Astrocyte of the cerebellum (primary cell): ENCODE results near the gene ANKRD2.

Source experiments
- DNase-seq: peaks from one replicate; pipeline ENCODE4 v3.0.0-alpha.2; 2011; ENCODE audit warnings: low read depth
- H3K4me3 ChIP-seq: 2 replicates; pipeline ENCODE4 v1.5.1; 2011; ENCODE audit warnings: mild to moderate bottlenecking, low read depth, low read length, moderate library complexity
- CTCF ChIP-seq: IDR thresholded peaks from 2 replicates; pipeline ENCODE4 v1.5.1; 2012; ENCODE audit warnings: low read length, low read depth, moderate library complexity, mild to moderate bottlenecking; ENCODE audit errors: missing control alignments
- in situ Hi-C: cut with HindIII; loops from 2 replicates; pipeline ENCODE4 v1.10.0; 2017; ENCODE audit warnings: low sequenced_read_pairs

Gene ANKRD2

GRCh38 chr10:97566336-97566996 is 6.1 kb upstream of the ANKRD2 start:
- in situ Hi-C loops, result no loop called here
- no peak for DNase-seq
- H3K4me3 ChIP-seq, result no peak overlapping the region
- no peak for TF ChIP-seq CTCF

GRCh38 chr10:97567891-97568290 is 4.7 kb upstream of the ANKRD2 start:
- no peak for TF ChIP-seq CTCF
- in situ Hi-C loops, result no loop called here
- no peak for DNase-seq
- no peak overlapping the region for H3K4me3 ChIP-seq

GRCh38 chr10:97570146-97570788 is 2.3 kb upstream of the ANKRD2 start:
- no peak overlapping the region for H3K4me3 ChIP-seq
- no peak for DNase-seq
- TF ChIP-seq CTCF, result no peak
- in situ Hi-C loops, result no loop called here

- in situ Hi-C loops, result no loop called here
- H3K4me3 ChIP-seq, result no peak overlapping the region
- no peak for DNase-seq
- TF ChIP-seq CTCF, result no peak
Observed at GRCh38 chr10:97570789-97571471, 1.6 kb upstream of the ANKRD2 start.

- in situ Hi-C loops, result no loop called here
- DNase-seq, result no peak
- H3K4me3 ChIP-seq, result no peak overlapping the region
- TF ChIP-seq CTCF, result no peak
Observed at GRCh38 chr10:97571622-97572021, 957 bp upstream of the ANKRD2 start.

GRCh38 chr10:97573021-97573420 is 442 bp downstream of the ANKRD2 start:
- no peak for TF ChIP-seq CTCF
- no peak for DNase-seq
- in situ Hi-C loops, result no loop called here
- H3K4me3 ChIP-seq, result no peak overlapping the region
